HEK293T (cell line): ENCODE data around the gene AMHR2.

Source experiments
- CTCF ChIA-PET: fragments of 350-600 bp; formaldehyde crosslinking; extraction: SDS; loops from one replicate; lab custom pipeline; 2021; ENCODE audit warnings: antibody characterized with exemption, inconsistent platforms; lab: Yijun Ruan, JAX
- POLR2A ChIA-PET: fragments of 350-600 bp; formaldehyde crosslinking; extraction: SDS; loops from one replicate; lab custom pipeline; 2020; ENCODE audit warnings: antibody characterized with exemption, inconsistent platforms; lab: Yijun Ruan, JAX
- DNase-seq: peaks from one replicate; pipeline ENCODE4 v3.0.0; 2012; ENCODE audit warnings: mixed read lengths; ENCODE audit errors: extremely low spot score
- ARNT ChIP-seq: fragments of 450-650 bp; IDR thresholded peaks from 2 replicates; pipeline ENCODE4 v1.6.1; 2017; ENCODE audit warnings: mild to moderate bottlenecking
- BHLHE40 ChIP-seq: fragments of 450-650 bp; IDR thresholded peaks from 2 replicates; pipeline ENCODE4 v1.6.1; 2016; ENCODE audit warnings: mild to moderate bottlenecking, moderate library complexity, borderline replicate concordance
- CTBP1 ChIP-seq: fragments of 450-650 bp; IDR thresholded peaks from 2 replicates; pipeline ENCODE4 v1.6.1; 2016; ENCODE audit warnings: borderline replicate concordance
- ELF4 ChIP-seq: fragments of 450-650 bp; IDR thresholded peaks from 2 replicates; pipeline ENCODE4 v1.6.1; 2017; ENCODE audit warnings: antibody characterized with exemption
- FOXA1 ChIP-seq: fragments of 450-650 bp; IDR thresholded peaks from 2 replicates; pipeline ENCODE4 v1.6.1; 2016; ENCODE audit warnings: mild to moderate bottlenecking
- FOXK2 ChIP-seq: fragments of 450-650 bp; IDR thresholded peaks from 2 replicates; pipeline ENCODE4 v1.6.1; 2016; ENCODE audit warnings: mild to moderate bottlenecking
- FOXM1 ChIP-seq: fragments of 450-650 bp; IDR thresholded peaks from 2 replicates; pipeline ENCODE4 v1.6.1; 2017; ENCODE audit warnings: mild to moderate bottlenecking, borderline replicate concordance
- HDGF ChIP-seq: fragments of 450-650 bp; IDR thresholded peaks from 2 replicates; pipeline ENCODE4 v1.6.1; 2017; ENCODE audit warnings: antibody characterized with exemption, borderline replicate concordance
- L3MBTL2 ChIP-seq: fragments of 450-650 bp; conservative IDR thresholded peaks from 2 replicates; pipeline ENCODE4 v1.6.1; 2016; ENCODE audit warnings: mild to moderate bottlenecking
- LEF1 ChIP-seq: fragments of 450-650 bp; IDR thresholded peaks from 2 replicates; pipeline ENCODE4 v1.6.1; 2017; ENCODE audit warnings: mild to moderate bottlenecking, borderline replicate concordance
- NFRKB ChIP-seq: fragments of 450-650 bp; IDR thresholded peaks from 2 replicates; pipeline ENCODE4 v1.6.1; 2016; ENCODE audit warnings: mild to moderate bottlenecking, moderate library complexity
- PKNOX1 ChIP-seq: fragments of 450-650 bp; IDR thresholded peaks from 2 replicates; pipeline ENCODE4 v1.6.1; 2016
- SP1 ChIP-seq: fragments of 450-650 bp; IDR thresholded peaks from 2 replicates; pipeline ENCODE4 v1.6.1; 2017
- SUZ12 ChIP-seq: fragments of 450-650 bp; IDR thresholded peaks from 2 replicates; pipeline ENCODE4 v1.6.1; 2016; ENCODE audit warnings: mild to moderate bottlenecking
- TARDBP ChIP-seq: fragments of 450-650 bp; IDR thresholded peaks from 2 replicates; pipeline ENCODE4 v1.6.1; 2016
- ZNF384 ChIP-seq: fragments of 450-650 bp; IDR thresholded peaks from 2 replicates; pipeline ENCODE4 v1.6.1; 2016

The AMHR2 gene

GRCh38 chr12:53478865-53479264 is 55.2 kb downstream of the AMHR2 start:
- CTCF ChIA-PET = no interaction called here
- POLR2A ChIA-PET = interaction anchor here (1.9 kb wide), 1 partner anchor 99 kb away, joined by 5 read pairs; no protein-coding TSS in a partner anchor

GRCh38 chr12:53479331-53479730 is 55.7 kb downstream of the AMHR2 start:
- POLR2A ChIA-PET = interaction anchor here (1.9 kb wide), 1 partner anchor 100 kb away, joined by 5 read pairs; no protein-coding TSS in a partner anchor
- TF ChIP-seq SP1 (no peak), L3MBTL2 (no peak), ARNT (no peak), TARDBP (no peak), PKNOX1 (no peak), ZNF384 (no peak), SUZ12 (no peak), NFRKB (no peak), ELF4 (no peak), CTBP1 (no peak), FOXM1 (no peak), LEF1 (no peak), BHLHE40 (no peak), HDGF (no peak), FOXK2 (no peak), FOXA1 (no peak)
- CTCF ChIA-PET = no interaction called here
- DNase-seq = no peak

More at GRCh38 chr12:53478865-53479264, 55.2 kb downstream of the AMHR2 start:
- no peak for DNase-seq
- TF ChIP-seq BHLHE40 (no peak), CTBP1 (no peak), FOXM1 (no peak), HDGF (no peak), SUZ12 (no peak)

- POLR2A ChIA-PET = interaction anchor here (0.7 to 2.7 kb wide), 4 partner anchors 12 to 186 kb away, joined by 3 to 19 read pairs (median 6); partner anchors contain the start of genes PFDN5 and TARBP2
- no peak for TF ChIP-seq FOXK2
- no peak for TF ChIP-seq PKNOX1
- no peak for TF ChIP-seq NFRKB
- TF ChIP-seq HDGF = no peak
- TF ChIP-seq SUZ12 = no peak
- no peak for TF ChIP-seq LEF1
- TF ChIP-seq TARDBP = no peak
- TF ChIP-seq ARNT = no peak
- TF ChIP-seq FOXM1 = no peak
- no peak for TF ChIP-seq BHLHE40
- no peak for TF ChIP-seq FOXA1
- no peak for TF ChIP-seq ELF4
- TF ChIP-seq ZNF384 = no peak
- no peak for TF ChIP-seq L3MBTL2
- no peak for TF ChIP-seq CTBP1
- TF ChIP-seq SP1 = no peak
- CTCF ChIA-PET = interaction anchor here (0.6 kb wide), 1 partner anchor 31 kb away, joined by 3 read pairs; no protein-coding TSS in a partner anchor
- no peak for DNase-seq
These were observed 57.1 kb downstream of the AMHR2 start for GRCh38 chr12:53480491-53481442.
